CD14-positive monocyte (primary cell): ENCODE data around the gene GREB1. TPM values are rescaled to one million over a fixed set of nuclear protein-coding genes. Genes with fewer than 3 reads are reported as not detected.

Experiments used
- DNase-seq, 3 donors: peaks; one replicate each; pipeline ENCODE4 v3.0.0-alpha.2; 2011 to 2022
- H2AFZ ChIP-seq: 2 replicates; pipeline ENCODE4 v1.6.0; 2012; ENCODE audit warnings: mild to moderate bottlenecking, low read depth, low read length, inconsistent platforms; ENCODE audit not compliant: insufficient read depth, poor library complexity, severe bottlenecking
- H3K27ac ChIP-seq, 2 donors: 1 replicate in 1 of 2; 2 replicates in 1 of 2; pipeline ENCODE4 v1.5.1; 2012 to 2013; ENCODE audit warnings: low read length in 2 of 2, control low read depth in 1 of 2, inconsistent platforms in 1 of 2, low read depth in 1 of 2, mild to moderate bottlenecking in 1 of 2
- H3K27me3 ChIP-seq, 2 donors: one replicate each; pipeline versions ENCODE4 v1.6.0 to v1.6.1; 2011 to 2013; ENCODE audit warnings: low read length in 2 of 2; ENCODE audit not compliant: control insufficient read depth in 2 of 2, insufficient read depth in 2 of 2
- H3K36me3 ChIP-seq, 2 donors: replicated peaks in 1 of 2; 1 replicate in 1 of 2; 2 replicates in 1 of 2; pipeline versions ENCODE4 v1.5.1 to v1.6.1; 2012 to 2013; ENCODE audit warnings: low read length in 2 of 2, control low read depth in 1 of 2, inconsistent platforms in 1 of 2, mild to moderate bottlenecking in 1 of 2; ENCODE audit not compliant: insufficient read depth in 2 of 2, control insufficient read depth in 1 of 2
- H3K4me1 ChIP-seq, 2 donors: 1 replicate in 1 of 2; 2 replicates in 1 of 2; pipeline versions ENCODE4 v1.5.1 to v1.6.1; 2012 to 2013; ENCODE audit warnings: low read length in 2 of 2, control low read depth in 1 of 2, inconsistent platforms in 1 of 2, mild to moderate bottlenecking in 1 of 2, moderate library complexity in 1 of 2; ENCODE audit not compliant: insufficient read depth in 2 of 2, control insufficient read depth in 1 of 2
- H3K4me2 ChIP-seq: replicated peaks from 2 replicates; pipeline ENCODE3; 2012; ENCODE audit warnings: low read length, moderate library complexity, mild to moderate bottlenecking; ENCODE audit not compliant: poor library complexity, severe bottlenecking; ENCODE audit errors: extremely low read depth
- H3K4me3 ChIP-seq, 3 experiments: fragments of 200-600 bp in 1 of 3; sonication (generic) in 1 of 3; replicated peaks in 1 of 3; 1 replicate in 2 of 3; 2 replicates in 1 of 3; pipeline ENCODE4 v1.5.1; 2011 to 2013; ENCODE audit warnings: low read length in 3 of 3, mild to moderate bottlenecking in 3 of 3, control low read depth in 2 of 3, low read depth in 2 of 3, inconsistent platforms in 1 of 3, moderate library complexity in 1 of 3
- H3K79me2 ChIP-seq: 2 replicates; pipeline ENCODE4 v1.6.0; 2012; ENCODE audit warnings: mild to moderate bottlenecking, control low read depth, inconsistent platforms, low read length, moderate library complexity; ENCODE audit not compliant: insufficient read depth
- H3K9ac ChIP-seq: 2 replicates; pipeline ENCODE4 v1.6.0; 2017; ENCODE audit warnings: low read length, mild to moderate bottlenecking; ENCODE audit not compliant: insufficient read depth, poor library complexity, severe bottlenecking
- H3K9me3 ChIP-seq, 2 donors: replicated peaks in 1 of 2; 1 replicate in 1 of 2; 2 replicates in 1 of 2; pipeline versions ENCODE4 v1.5.1 to v1.6.1; 2012 to 2013; ENCODE audit warnings: low read length in 2 of 2, control low read depth in 1 of 2; ENCODE audit not compliant: control insufficient read depth in 1 of 2, insufficient read depth in 1 of 2
- H4K20me1 ChIP-seq: 2 replicates; pipeline ENCODE4 v1.6.0; 2012; ENCODE audit warnings: mild to moderate bottlenecking, low read length, control low read depth, moderate library complexity; ENCODE audit not compliant: insufficient read depth
- H3K27ac Mint-ChIP-seq, 7 donors: one replicate each; pipeline ENCODE4 v1.8.0; 2020; ENCODE audit warnings: mild to moderate bottlenecking in 7 of 7, mixed read lengths in 7 of 7, moderate library complexity in 6 of 7, inconsistent platforms in 2 of 7
- H3K27me3 Mint-ChIP-seq, 3 donors: one replicate each; pipeline ENCODE4 v1.8.0; 2021 to 2022; ENCODE audit warnings: low read depth in 3 of 3, mild to moderate bottlenecking in 3 of 3, mixed read lengths in 3 of 3, moderate library complexity in 3 of 3, inconsistent platforms in 1 of 3
- H3K36me3 Mint-ChIP-seq, 2 donors: one replicate each; pipeline ENCODE4 v1.8.0; 2020; ENCODE audit warnings: mixed read lengths in 2 of 2, inconsistent platforms in 1 of 2, mild to moderate bottlenecking in 1 of 2
- H3K4me1 Mint-ChIP-seq: one replicate; pipeline ENCODE4 v1.8.0; 2020; ENCODE audit warnings: mild to moderate bottlenecking, mixed read lengths
- H3K4me3 Mint-ChIP-seq, 2 donors: one replicate each; pipeline ENCODE4 v1.8.0; 2020; ENCODE audit warnings: mild to moderate bottlenecking in 2 of 2, mixed read lengths in 2 of 2, moderate library complexity in 1 of 2
- H3K9me3 Mint-ChIP-seq, 7 donors: one replicate each; pipeline ENCODE4 v1.8.0; 2020 to 2022; ENCODE audit warnings: mixed read lengths in 7 of 7, mild to moderate bottlenecking in 6 of 7, moderate library complexity in 6 of 7, inconsistent platforms in 2 of 7
- CTCF ChIP-seq: fragments of 200-600 bp; IDR thresholded peaks from one replicate; pipeline ENCODE4 v1.8.0; 2022; ENCODE audit warnings: antibody characterized with exemption, mild to moderate bottlenecking
- WGBS: methylation state at CpG from one replicate; pipeline ENCODE4 v1.1.5; 2013; ENCODE audit warnings: missing lambda C conversion rate; ENCODE audit not compliant: insufficient coverage; 5-methylcytosine and 5-hydroxymethylcytosine counted together
- intact Hi-C, 2 donors: fragments of 100-400 bp; cut with micrococcal nuclease; formaldehyde crosslinking; loops; one replicate each; pipeline versions ENCODE4 v1.15.0 to v1.15.1; 2023
- polyA plus RNA-seq, 3 donors: library from polyadenylated mRNA; depleted of rRNA in 1 of 3; unstranded in 2 of 3; stranded (reverse) in 1 of 3; fragments of 300-500 nt in 2 of 3; fragments of >200 nt in 1 of 3; fragmentation: Illumina TruSeq in 2 of 3; gene quantifications; 1 replicate in 2 of 3; 2 replicates in 1 of 3; pipeline ENCODE4 v1.2.3, GENCODE V29; 2012 to 2021

GREB1 gene
- polyA plus RNA-seq, 3 donors, result not detected

- Mint-ChIP-seq H3K27ac (no peak overlapping the region), H3K27me3 (peaks cover 8 to 17% (median 13%) of the 10 kb centered on the region in 3 donors), H3K36me3 (no peaks in the 10 kb centered on the region), H3K4me3 (no peak overlapping the region), H3K4me1 (no peaks in the 10 kb centered on the region), H3K9me3 (no peaks in the 10 kb centered on the region)
- no peak overlapping the region for H2AFZ ChIP-seq
- no peaks in the 10 kb centered on the region for H3K36me3 ChIP-seq
- no peak overlapping the region for H3K4me3 ChIP-seq
- no peaks in the 10 kb centered on the region for H4K20me1 ChIP-seq
- 100% methylated on average over 3 of the region's 5 CpGs for whole genome bisulfite sequencing
- H3K27ac ChIP-seq, result no peak overlapping the region
- no peak overlapping the region for H3K9ac ChIP-seq
- no peak overlapping the region for H3K4me2 ChIP-seq
- no peaks in the 10 kb centered on the region for H3K9me3 ChIP-seq
- intact Hi-C loops, result no loop called here
- no peak for TF ChIP-seq CTCF
- H3K27me3 ChIP-seq, result no peaks in the 10 kb centered on the region
- no peaks in the 10 kb centered on the region for H3K79me2 ChIP-seq
- no peak for DNase-seq
- no peaks in the 10 kb centered on the region for H3K4me1 ChIP-seq
Measured at GRCh38 chr2:11513319-11513718, 20.5 kb upstream of the GREB1 start.

- no peak for TF ChIP-seq CTCF
- no peaks in the 10 kb centered on the region for H3K9me3 ChIP-seq
- no peaks in the 10 kb centered on the region for H3K27me3 ChIP-seq
- no peak overlapping the region for H3K4me3 Mint-ChIP-seq
- no peaks in the 10 kb centered on the region for H3K79me2 ChIP-seq
- H3K27ac Mint-ChIP-seq, result no peak overlapping the region
- H3K4me2 ChIP-seq, result no peak overlapping the region
- H3K27me3 Mint-ChIP-seq, result peaks cover 8 to 15% (median 14%) of the 10 kb centered on the region in 3 donors
- no peak for DNase-seq
- H3K9me3 Mint-ChIP-seq, result peaks cover 0 to 6% (median 0%) of the 10 kb centered on the region in 7 donors
- no peak overlapping the region for H2AFZ ChIP-seq
- intact Hi-C loops, result no loop called here
- H3K27ac ChIP-seq, result no peak overlapping the region
- no peaks in the 10 kb centered on the region for H3K36me3 ChIP-seq
- no peak overlapping the region for H3K4me3 ChIP-seq
- no peak overlapping the region for H3K9ac ChIP-seq
- H3K4me1 Mint-ChIP-seq, result no peaks in the 10 kb centered on the region
- no peaks in the 10 kb centered on the region for H4K20me1 ChIP-seq
- H3K36me3 Mint-ChIP-seq, result no peaks in the 10 kb centered on the region
- no peaks in the 10 kb centered on the region for H3K4me1 ChIP-seq
- no CpG with 5 or more reads among the region's 3 CpGs for WGBS
Measured at GRCh38 chr2:11514081-11514730, 19.6 kb upstream of the GREB1 start.
